DMS53 treated with DMSO at 0.1 percent for 48 hours (cell line): ENCODE results near the gene NEK6.
A peak's percentile ranks its signal among the peaks of the same experiment; 100 is the strongest.

Source experiments
- DNase-seq: peaks from one replicate; lab custom pipeline; 2025; ENCODE audit not compliant: unreplicated experiment; lab: John Stamatoyannopoulos, UW

Gene NEK6

DNA sequence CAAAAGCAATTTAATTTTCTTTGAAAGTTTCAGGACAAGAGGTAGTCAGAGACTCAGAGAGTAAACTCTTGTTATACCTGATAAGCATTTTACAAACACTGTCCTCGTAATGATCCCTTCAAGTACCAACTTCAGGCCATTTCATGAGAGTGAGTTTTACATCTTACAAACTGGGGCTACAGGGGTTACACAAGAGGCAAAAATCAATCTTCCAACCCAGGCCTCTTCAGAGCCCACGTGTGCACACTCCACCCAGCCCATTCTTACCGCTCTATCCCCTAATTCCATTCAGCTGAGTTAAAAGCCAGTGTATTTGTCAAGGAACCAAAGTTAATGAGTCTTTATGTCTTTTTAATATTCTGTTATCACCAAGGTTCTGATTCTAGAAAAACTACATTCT is 110.9 kb downstream of the NEK6 start:
- DNase-seq, result no peak

DNA sequence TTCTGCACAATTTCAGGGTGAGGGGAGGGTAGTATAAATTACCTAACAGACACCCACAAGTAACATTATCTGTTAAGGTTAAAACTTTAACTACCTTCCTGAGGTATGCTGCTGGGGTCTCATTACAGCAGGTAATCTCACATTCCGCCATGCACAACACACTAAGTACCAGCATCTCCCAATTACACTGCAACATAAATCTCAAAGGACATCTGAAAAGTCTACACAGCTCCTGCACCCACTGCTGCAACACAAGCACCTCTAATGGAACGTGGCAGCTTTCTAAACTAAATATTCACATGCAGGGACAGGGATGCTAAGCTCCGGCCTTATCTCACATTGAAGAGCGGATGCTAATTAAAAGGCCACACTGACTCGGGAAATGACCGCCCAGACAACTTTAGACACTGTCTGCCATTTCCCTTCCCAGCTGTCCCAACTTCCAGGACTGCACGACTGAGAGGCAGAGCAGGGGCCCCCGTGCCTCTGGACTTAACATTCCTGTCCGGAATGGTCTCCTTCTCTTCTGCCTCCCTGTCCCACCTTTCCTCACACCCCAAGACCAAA is 111.6 kb downstream of the NEK6 start:
- no peak for DNase-seq

DNA sequence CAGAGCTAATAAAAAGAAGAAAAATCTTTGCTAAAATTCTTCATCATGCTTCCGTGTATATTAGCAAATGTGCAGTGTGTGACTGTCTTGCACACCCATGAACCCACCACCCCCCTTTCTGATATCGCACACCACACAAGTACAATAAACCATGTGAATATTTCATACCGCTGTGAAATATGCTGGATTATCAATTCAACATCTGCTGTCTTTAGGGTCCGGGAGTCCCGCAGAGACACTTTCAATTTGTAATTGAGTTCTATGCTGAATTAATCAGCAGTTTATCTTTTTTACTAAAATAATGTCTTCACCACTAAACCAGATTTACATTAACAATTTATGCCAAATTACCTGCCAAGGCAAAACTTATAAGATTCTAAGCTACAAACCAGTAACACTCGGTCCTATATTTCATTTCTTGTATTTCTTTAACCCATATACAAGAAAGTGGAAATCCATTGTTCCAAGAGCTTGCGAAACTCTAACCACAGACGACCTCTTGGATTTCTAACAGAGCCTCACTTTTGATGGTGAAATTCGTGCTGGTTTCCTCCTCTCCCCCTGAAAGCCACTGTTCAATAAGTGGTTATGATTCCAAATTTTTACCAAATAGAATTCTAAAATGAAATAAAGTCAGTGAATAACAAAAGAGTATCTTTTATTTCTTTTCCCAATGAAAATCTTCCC is 113.3 kb downstream of the NEK6 start:
- DNase-seq, result no peak

DNA sequence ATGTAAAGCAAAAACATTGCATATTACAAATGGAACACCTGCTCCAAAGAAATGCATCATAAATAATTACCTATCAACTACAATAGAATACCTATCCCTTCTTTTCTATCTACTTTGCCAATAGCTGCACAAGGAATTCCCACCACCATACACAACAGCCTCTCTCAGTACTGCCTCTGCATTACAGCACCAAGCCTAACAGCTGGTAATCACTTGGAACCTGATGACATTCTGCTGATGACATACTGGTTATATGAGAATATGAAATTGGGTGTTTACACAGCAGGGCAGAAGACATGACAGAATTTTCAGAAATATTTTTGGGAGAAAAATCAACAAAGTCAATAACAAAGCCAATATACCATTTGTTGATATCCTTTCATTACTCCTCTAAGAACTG is 114.3 kb downstream of the NEK6 start:
- DNase-seq, result no peak

DNA sequence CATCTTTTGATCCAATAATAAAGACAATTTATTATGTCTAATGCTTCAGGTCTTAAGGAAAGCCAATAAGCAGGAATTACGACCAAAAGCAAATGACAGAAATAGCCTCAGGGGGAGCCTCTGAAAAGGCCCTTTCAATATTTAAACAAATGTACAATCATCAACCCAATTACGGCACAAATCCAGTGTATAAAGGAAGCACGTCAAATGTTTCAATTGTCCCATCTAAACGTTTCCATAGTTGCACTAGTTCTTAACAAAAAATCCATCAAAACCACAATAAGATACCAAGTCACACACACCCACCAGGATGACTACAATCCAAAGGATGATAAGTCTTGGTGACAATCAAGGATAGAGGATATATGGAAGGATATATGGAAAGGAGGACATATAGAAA is 115.6 kb downstream of the NEK6 start:
- DNase-seq, result no peak

DNA sequence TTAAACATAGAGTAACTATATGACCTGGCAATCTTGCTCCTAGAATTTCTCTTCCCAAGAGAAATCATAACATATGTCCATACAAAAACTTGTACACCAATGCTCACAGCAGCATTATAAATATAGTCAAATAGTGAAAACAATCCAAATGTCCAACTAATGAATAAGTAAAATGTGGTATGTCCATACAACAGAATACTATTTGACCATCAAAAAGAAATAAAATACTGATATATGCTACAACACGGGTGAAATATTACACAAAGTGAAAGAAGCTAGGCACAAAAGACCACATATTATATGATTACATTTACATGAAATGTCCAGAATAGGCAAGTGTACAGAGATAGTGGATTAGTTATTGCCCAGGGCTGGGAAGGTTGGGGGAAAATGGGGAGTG is 116.1 kb downstream of the NEK6 start:
- DNase-seq, result no peak

DNA sequence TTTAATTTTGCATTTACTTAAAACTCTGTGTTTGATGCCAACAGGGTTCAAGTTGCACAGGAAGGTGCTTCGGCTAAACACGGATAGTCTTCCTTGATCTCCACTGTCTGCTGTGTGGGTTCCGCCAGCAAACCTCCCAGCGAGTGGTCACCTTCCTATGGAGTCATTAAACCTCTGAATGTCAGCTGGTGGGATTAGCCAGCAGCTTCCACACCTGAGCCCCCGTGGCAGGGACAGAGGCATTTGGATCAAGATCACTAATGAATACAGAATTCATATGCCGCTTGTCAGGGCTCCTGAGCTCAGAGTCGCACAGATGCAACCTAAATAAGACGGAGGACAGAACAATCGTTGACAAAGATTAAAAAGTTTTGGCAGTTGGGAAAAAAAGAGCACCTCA is 118.0 kb downstream of the NEK6 start:
- DNase-seq, result no peak

DNA sequence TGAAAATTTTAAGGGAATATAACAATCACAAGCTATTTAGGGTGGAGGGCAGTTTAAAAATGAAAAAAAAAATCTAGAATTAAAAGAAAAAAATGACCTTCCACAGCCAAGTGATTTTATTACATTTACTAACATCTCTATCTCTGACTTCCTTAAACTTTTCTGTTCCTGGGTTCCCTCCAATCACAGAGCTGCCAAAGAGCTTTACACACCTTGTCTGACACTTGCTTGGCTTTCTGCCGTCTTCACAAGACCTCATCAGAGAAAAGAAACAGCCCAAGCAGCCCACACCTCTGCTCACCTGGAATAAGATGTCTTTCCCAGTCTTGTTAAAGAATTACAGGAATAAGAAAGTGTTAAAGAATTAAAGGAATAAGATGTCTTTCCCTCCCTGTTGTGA is 118.6 kb downstream of the NEK6 start:
- DNase-seq, result no peak

DNA sequence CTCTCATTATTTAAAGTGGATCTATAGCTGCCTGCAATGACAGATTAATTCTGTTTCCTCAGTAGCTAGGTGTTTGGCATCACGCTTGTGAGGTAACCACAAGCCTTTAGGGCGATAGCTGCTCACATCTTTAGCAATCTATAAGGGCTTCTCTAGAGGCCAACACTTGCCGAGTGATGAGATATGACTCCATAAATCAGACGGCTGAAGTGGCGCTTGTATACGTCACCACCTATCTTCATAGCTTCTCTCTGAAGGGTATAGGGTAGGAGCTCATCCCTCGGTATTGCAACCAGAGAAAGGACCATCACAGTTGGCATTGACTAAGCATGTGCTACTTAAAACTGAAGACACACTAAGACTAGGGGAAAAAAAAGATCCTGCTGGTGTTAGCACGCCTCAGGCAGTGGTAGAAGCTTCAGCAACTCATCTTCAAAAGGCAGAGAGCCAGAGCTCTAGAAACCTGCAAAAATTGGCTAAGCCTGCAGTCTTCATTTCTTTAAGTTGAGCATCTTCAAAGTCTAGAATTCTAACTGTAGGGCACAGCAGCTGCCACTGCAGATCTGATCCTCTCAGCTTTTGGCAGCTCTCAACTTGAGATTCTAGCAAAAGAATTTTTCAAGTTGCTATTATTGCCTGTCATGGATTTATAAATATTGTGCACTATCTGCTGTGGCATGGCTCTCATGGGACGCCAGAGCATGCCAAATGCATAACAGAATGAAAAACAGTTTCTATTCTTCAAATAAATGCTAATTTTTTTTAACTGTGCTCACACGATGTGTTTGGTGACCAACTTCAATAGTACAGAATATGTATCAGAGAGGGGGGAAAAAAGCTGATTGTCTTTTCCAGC is 120.0 kb downstream of the NEK6 start:
- no peak for DNase-seq

DNA sequence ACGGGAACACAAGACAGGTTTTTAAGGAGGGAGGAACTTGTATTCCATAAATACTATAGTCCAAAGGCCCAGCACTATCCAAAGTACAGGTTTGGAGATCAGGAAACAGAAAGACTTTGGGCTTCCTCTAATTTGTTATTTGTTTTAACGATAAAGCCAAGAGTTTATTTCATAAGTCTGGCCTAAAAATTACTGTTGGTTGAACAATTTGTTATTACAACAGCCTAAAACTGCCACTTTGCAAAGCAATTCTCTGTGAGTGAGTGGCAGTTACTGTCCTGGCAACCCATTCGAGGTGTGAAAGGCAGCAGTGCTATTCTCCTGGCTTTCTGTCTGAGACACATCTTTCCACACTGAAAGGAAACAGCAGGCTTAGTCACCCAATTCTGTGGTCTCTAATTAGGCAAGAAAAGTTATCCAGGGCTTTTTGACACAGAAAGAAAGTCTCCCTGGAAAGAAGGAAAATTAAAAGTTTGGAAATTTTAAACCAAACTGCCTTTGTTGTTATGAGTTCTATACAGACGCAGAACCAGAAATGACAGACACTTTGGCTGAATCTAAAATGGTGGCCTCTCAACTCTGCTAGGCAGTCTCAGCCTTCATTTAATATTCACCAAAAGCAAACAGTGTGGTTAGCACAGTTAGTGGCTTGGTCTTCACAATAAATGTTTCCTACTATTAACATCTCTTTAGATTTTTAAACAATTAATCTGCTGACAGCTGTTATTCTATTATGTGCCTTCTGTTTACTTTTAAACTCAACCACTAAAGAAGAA is 123.6 kb downstream of the NEK6 start:
- DNase-seq, result no peak

DNA sequence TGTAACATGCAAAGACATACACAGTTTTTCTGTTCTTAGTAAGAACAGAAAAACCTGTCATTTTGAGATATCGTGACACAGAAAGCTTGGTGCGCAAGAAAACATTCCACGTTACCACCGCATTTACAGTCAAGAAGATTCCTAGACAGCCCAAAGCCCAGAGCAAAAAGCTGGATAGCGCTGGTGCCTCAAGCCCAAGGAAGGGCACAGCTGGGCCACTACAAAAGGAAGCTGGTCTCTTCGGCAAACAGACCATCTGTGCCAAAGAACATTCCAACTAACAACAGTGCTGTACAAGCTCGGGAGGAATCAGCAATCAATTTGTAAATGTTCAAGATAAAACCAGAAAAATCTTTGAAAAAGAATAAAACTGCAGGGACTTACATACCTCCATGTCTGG is 126.5 kb downstream of the NEK6 start:
- no peak for DNase-seq

DNA sequence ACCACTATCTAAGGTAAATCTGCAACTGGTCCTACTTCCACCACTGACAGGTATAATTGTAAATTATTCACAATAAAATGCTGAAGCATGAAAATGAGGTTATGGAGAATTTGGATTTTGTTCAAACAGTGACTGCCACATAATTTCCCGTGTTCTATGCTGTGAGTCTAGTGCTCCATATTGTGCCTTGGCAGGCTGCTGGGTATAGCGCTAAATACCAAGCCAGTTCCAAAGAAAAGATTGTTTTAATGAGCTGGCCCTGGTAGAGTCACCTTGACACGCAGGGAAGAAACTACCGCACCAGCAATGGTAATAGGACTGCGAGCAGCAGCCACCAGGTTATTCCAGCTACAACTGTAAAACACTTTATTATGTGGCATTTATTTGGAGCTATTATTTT is 127.1 kb downstream of the NEK6 start:
- no peak for DNase-seq

DNA sequence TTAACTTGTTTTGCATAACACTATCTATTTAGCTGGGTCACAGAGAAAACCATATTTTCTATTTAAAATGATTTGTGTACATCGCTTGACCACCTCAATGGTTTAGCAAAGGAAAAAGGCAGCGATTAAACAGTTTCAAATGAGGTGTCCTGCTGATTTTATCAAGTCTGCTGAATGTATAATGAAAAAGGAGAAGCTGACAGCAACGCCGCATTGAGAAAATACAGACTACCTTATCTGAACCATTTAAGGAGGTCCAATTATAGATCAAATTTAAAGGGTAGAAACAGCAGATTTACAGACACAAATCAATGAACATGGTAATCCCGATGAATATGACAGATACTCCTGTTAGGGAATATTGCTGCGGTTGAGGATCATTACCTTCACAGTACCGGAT is 127.9 kb downstream of the NEK6 start:
- no peak for DNase-seq

DNA sequence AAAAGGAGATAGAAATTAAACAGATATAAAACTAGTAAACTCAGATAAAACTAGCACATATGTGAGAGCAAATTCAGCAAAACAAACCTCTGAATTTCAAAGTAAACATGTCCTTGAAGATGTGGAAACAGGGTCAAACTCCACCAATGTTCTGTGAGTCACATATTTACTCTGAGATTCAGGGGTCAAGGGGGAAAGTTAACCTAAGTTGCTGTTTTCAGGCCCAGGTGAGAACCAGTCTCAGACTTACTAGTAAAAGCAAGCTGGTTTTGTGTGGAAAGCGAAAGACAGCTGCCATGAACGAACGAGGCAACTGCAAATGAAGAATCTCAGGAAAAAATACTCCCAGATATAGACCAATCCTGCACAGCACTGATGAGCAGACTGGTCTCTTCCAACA is 128.5 kb downstream of the NEK6 start:
- peak; percentile 69 for DNase-seq

DNA sequence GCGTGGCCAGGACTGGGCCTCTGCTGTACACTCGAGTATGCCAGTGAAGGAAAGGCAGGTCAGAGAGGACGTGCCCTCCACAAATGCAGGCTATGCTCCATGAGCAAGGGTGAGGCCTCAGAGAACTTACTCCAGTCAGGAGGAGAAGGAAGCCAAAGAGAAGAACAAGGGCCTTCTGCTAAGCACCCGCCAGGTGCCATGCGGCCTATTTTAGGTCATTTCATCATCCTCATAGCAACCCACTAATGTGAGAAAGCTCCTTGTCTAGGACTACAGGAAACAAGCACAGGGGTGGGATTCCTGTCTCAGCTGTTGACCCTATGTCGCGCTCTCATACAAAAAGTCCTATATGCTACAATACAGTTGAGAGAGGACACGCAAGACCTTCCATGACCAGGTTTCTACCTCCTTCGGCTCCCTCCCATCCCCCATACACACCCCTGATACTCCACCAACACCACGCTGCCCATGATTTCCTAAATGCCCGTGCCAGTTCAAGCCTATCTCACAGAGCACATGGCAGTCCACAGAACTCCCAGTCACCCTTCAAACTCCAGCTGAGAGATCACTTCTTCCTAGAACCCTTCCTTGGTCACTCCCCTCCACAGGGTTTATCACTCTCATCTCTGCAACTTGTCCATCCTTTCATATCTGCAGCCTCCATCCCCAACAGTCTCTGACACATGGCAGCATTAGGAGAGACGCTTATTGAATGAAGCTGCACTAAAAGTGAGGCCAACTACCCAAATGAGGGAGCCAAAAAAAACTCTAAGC is 130.7 kb downstream of the NEK6 start:
- no peak for DNase-seq

DNA sequence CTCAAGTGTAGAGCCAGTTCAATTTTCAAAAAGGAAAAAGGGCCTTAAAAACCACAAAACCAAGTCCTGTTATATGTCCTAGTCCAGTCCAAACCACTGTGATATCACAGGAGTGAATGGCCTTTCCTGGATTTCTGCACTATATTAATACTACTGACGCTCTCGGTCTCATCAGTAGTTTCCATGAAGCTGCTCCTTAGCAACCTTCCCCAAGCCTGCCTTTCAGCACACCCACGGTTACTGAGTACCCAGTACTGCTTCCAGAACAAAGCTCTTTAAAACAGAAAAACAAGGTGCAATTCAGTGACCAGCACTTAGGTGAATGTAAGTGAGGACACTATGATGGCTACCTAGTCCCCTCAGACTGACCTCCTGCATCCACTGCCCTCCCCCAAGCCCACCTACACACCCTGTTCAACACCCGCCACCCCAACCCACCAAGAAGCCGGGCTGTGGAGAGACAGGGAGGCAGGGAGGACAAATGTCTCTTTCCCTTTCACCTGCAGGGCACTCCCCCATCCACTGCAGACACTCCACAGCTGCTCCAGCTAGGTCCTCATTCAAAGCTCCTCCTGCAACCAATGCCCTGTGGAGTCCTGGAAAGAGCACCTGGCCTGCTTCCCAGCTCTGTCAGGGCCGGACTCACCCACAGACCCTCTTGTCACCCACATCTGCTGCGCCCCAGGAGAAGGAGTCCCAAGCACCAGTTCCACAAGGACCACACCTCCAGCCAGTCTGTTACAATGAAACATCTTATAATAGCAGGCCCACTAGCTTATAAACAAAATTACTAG is 131.6 kb downstream of the NEK6 start:
- DNase-seq, result peak; percentile 21

DNA sequence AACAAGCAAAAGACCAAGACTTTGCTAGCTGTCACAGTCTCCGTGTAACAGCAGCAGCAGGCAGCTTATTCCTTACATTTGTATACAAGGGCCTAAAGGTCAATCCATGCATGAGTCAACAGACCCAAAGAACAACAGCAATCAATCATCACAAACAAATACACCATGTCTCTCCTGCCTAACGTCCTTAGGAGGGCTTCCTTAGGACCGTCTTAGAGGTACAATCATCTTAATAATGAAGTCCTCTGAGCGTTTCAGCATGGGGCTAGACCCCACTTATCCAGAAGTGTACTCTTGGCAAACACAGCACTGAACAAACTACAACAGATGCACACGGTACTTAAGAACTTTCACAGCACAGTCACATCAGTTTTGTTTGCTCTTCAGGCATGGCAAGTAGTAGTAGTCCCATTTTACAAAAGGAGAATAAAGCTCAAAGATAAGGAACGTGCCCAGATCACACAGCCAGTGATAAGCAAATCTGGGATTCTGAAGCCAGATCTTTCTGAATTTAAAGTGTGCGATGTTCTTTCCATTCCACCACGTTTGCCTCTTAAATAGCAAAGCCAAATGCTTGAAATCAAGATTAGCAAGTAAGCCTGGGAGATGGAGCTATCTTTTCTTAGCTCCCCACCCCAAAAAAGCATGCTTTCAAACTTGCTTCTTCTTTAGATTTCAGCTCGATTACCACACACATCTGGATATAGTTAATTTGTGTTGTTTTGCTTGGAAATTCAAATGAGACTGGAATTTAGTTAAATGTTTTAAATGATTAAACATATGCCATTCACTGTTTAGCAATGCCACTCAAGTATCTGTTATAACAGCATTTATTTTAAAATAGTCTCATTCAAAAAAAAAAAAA is 133.3 kb downstream of the NEK6 start:
- peak; percentile 53 for DNase-seq

DNA sequence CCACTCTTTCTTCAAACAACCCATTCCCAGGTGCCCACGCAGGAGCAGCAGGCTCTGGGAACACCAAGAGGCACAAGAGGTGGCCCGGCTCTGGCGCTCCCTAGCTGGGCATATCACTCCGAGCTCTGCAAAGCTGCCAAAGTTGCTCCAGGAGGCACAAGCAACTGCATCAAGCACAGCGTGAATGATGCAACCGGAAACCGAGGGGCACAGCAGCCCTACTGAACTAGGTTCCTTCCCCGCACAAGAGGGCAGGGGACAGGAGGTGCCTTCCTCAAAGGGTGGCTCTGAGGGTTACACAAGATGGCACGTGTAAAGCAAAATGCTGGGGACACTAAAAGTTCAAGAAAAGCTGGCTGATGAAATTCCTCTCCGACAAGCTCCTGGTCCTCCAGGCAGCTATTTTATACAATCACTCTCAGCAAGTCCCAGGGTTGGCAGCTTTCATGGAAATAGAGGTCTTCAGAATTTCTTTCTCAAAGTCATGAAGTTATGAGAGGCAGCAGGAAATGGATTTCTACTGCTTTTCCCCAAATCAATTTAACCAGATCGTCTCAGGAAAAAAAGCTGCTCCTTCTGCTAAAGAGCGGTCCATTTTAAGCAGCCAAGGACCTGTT is 134.6 kb downstream of the NEK6 start:
- DNase-seq, result no peak
